NK-92 (cell line): ENCODE results near the gene FBXO41.
"Not testable (repeated sequence)": the region's sequence is repeated elsewhere in the genome, so short reads cannot be mapped to it uniquely, and the experiment has no call there.

Experiments used
- DNase-seq: peaks from one replicate; lab custom pipeline; 2025; ENCODE audit not compliant: unreplicated experiment; lab: John Stamatoyannopoulos, UW

Gene FBXO41

DNA sequence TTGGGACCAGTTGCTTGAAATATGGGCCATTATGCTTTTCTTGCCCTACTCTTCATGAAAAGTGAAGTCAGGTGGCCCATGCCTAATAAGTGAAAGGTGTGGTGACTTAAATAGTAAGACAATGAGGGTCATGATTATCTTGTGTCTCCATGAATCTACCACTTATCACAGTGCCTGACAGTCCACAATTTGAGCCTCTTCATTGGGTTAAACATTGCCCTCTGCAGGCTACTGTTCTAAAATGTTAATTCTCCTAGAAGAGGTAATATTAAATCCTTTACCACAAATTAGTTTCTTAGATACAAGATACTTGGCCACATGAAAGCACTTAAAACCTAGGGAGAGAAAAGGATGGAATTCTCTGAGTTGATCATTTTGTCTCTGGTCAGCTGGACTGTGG, 5.0 kb upstream of the FBXO41 start:
- no peak for DNase-seq

DNA sequence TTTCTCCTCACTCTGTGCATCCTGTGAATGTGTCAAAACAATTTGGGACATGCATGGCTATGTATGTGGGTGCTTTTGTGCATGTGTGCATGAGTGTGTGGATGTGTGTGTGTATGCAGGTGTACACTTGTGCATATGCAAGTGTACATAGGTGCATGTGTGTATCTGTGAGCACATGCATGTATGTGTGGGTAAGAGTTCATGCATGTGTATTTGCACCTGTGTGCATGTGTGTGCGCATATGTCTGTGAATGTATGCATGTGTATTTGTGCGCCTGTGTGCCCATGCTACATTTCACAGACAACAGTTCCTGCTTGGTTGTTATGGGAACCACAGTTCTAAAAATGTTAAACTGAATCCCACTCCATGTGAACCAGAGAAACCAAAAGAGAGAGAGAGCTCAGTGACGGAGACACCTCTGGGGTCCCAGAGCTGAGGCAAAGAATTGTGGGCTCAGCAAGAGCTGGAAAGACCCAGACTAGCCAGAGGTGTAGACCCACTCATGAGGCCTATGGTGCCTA, 1.9 kb upstream of the FBXO41 start:
- DNase-seq, result no peak

DNA sequence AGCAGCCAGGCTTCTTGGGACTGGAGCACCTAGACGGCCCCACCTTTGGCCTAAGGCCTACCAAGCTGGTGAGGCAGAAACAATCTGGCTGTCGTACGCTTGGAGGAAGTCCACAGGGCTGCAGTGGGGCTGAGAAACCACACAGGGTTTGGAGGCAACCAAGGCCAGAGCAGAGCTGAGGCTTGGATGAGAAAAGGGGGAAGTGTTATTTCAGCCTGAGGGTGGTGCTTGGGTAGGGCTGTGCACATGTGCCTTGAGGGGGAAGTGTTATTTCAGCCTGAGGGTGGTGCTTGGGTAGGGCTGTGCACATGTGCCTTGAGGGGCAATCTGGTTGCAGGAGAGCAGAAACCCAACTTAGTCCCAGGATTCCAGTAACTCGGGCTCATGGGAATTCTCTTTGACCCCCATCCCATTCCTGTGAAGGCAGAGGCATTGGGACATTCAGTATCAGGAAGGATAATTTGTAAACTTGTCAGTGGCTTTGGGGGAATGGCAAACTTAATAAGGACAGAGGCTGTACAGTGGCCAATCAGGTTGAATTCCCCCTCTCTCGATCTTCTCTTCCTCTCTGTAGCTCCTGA, 971 bp upstream of the FBXO41 start:
- DNase-seq, result no peak

DNA sequence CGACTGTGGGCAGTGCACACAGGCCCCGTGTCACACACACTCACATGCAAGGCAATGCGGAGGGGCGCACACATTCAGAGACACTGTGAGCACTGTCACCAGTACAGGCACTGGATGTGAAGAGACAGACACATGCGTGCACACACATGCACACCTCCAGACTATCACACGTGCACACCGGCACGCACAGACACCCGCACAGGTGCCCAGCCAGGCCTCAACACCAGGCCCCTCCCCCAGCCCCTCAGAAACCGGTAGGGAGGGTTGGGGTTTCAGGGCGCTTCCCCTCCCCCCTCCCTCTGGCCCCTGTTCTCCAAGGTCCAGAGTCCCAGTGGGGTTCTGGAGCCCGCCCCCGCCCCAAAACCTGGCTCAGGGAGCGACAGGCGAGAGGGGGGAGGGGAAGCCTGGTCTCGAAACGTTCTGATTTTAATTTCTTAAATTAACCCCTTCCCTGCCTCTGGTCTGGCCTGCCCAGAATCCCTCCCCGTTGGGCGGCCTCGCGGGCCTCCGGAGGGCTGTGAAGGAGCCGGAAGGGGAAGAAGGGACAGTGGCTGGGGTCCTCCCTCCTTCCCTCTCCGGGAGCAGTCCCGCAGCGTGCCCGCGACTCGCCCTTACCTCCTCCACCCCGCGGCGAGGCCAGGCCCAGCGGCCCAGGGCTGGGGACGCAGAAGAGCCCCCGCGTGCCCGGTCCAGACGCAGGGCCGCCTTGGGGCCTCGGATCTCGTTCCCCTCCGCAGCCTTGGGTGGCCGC, 558 bp downstream of the FBXO41 start:
- DNase-seq, result no peak

DNA sequence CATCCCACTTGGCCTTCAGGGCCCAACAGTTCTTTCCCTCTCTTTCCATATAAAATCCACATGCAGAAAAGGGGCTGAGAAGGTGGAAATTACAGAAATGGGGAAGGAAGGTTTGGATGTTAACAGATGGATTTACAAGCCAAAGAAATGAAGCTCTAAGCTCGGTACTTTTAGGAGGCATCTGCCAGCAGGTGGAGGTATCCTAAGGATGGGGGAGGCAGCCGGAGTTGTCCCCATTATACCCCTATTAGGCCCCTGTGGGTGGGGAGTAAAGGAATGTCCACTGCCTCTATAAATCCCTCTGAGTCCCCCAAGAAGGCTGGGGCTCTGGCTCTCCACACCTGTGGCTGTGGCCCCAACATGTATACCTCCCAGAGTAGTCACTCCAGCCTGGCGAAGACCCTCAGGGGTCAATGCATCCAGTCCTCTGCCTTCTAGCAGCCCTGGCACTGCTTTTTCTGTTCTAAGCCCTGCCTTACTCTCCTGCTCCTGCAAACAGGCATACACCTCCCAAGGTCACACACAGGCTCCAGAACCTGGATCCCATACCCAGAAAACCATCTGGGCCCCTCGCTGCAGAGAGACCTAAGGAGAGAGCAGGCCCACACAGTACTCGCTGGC, 1.2 kb downstream of the FBXO41 start:
- no peak for DNase-seq

DNA sequence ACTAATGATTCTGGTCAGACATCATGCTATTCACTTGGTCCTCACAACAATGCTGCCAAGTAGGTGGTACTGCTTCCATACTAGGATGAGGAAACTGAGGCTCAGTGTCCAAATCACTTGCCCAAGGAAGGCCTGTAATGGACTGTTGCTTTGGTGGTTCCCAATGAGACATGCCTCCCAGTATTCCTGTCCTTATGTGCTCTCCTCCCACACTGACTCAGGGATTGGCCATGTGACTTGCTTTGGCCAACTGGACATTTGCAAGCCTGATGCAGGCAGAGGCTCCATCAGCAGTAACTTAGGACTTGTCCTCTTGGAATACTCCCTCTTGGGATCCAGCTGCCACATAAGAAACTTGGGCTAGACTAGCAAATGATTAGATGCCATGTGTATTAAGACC, 3.0 kb downstream of the FBXO41 start:
- DNase-seq, result no peak

DNA sequence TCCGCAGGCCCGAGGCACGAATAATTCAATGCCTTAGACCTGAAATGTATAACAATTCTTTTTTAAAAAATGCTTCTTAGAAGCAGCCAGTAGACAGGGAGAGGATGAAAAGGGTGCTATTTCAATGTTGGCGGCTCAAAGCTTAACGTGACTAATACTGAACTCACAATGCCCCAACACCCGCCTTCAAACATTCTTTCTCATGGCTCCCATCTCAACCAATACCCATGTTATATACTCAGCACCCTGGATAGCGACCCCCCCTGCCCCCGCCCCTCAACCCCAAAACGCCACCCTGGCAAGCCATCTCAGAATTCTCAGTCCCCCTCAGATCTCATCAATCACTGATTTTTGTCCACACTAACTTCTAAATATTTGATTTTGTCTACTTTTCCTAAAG, 4.4 kb downstream of the FBXO41 start:
- DNase-seq, result no peak

DNA sequence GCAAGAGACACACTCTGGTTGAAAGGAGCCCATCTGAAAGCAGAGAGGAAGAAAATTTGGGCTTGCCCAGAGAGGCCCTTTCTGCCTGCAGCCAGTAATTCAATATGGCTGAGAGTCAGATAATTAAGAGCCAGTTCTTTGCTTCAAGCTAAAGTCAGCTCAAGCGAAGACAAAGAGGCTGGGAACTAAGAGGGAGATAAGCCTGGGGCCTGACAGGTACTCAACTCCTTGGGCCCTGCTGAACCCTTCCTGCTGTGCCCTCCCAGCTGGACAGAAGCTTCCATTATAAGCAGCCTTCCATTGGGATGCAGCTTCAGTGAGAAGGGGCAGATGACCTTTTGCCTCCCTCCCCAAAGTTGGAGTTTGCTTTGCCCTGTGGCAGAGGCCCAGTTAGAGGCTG, 12.0 kb downstream of the FBXO41 start:
- no peak for DNase-seq

DNA sequence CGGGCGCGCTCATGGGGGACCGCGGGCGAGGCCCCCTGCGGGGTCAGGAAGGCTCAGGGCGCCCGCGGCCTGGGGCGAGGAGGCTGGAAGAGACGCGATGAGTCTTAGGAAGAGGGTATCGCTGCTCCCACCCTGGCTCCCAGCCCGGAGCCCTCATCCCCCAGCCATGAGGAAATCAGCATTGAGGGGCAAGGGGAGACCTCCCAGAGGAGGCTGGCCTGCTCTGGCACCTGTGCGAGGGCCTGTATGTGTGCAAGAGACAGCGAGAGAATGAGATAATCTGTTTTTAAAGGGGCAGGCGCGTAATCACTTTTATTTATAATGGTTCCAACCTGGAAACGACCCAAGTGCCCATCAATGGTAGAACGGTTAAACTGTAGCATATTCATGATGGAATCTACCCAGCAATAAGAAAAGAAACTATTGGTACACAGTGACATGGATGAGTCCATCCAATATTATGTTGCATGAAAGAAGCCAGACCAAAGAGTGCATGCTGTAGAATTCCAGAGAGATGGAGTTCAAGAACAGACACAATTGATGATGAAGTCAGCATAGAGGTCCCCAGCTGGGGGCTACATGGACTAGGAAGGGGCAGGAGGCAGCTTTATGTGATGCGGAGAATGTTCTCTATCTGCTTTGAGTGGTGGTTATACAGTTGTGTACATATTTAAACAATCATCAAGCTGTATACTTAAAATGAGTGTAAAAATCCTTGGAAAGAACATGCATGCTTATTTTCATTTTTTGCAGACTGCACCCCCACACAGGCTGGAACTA, 14.4 kb downstream of the FBXO41 start:
- DNase-seq, result no peak

DNA sequence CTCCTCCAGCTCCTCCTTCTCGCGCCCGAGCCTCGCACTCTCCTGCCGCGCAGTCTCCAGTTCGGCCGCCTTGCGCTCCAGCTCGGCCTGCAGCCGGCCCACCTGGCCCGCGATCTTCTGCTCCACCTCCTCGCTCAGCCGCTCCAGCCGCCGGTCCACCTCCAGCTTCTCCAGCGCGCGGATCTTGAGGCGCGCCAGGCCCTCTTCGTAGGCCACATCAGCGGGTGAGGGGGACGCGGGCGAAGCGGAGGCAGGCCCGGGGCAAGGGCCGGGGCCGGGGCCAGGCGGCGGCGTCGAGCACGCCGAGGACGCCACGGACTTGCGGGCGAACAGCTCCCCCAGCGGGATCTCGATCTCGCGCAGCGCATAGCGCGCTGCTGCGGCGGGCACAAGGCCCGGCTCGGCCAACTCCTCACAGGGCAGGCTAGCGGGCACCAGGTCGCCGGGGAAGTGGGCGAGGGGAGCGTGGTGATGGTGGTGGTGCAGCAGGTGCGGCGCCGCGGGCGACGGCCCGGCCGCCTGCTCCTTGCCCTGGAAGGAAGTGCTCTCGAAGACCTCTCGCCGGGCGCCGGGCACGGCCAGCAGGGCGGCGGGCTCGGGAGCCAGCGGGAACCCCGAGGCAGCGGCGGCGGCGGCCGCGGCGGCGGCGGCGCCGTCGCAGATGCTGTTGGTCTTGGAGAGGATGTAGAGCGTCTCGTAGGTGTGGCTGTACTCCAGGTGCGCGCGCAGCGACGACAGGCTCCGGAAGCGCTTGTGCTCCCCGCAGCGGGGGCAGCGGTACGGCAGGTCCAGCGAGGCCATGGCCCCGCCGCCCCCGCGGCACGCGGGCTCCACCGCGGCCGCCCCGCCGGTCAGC, 15.2 kb downstream of the FBXO41 start:
- DNase-seq, result no peak

DNA sequence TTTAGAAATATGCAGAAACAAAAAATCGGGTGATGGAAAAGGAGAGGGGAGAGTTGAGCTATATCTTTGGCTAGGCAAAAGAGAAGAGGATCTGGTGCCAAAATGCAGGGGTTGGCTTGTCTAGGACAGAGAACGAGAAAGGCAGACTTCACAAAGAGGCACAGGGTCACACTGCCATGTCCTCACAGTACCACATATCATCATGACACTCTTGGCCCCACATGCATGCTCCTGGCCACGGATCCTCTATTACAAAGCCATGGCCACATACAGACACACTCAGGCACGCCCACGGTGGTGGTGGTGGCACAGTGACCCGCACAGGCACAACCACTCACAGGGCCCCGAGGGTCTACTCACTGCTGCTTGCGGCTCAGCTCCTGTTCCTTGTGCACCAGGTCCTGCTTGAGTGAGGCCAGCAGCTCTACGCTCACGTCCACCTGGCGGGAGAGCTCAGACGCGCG, 15.9 kb downstream of the FBXO41 start:
- DNase-seq, result no peak

DNA sequence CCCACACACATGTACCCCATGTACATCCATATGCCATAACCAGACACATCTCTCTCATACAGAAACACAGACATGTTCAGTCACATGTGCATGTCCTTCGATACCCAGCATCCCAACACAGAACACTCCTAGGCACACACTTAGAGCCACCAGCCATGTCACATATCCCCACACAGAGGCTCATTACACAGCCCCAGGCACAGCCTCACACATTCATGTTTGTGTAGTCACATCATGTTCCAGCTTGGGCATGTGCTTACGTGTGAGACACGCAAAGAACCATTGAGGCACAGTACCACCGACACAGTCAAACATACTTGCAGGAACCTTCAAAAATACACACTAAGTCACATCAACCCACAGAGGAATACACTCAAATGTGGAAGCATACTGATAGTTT, 17.3 kb downstream of the FBXO41 start:
- no peak for DNase-seq

DNA sequence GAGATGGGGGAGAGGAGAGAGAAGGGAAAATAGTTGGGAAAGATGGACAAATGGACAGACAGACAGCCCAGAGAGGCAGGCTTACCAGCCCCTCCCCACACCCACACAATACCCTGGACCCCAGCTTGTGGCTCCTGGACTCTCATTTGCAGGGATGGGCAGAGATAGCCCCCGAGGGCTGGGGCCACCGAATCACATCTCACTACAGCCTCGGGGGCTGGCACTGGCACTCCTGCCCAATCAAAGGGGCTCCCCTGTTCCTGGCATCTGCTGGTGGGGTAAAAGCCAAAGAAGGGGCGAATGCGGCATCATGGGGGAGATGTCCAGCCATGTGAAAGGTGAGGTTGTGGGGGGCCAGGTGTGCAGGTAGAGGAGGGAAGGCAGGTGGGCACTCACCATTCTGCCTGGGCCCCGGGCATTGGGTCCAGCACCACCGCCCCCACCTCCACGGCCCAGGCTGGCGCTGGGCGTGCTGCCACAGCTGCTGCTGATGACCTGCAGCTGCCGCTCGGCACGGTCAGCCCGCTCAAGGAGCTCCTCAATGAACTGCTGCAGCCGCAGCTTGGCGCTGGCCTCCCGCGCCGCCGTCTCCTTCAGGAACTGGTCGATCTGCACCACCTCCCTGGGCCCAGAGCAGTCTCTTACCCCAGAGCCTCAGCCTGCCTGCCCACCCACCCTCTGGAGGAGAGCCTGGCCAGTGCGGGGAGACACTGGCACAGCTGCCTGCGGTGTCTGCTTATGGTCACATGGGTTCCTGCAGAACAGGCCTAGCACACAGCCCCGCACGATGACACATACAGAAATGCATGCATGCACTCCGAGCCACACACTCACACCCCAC, 18.0 kb downstream of the FBXO41 start:
- DNase-seq, result no peak

DNA sequence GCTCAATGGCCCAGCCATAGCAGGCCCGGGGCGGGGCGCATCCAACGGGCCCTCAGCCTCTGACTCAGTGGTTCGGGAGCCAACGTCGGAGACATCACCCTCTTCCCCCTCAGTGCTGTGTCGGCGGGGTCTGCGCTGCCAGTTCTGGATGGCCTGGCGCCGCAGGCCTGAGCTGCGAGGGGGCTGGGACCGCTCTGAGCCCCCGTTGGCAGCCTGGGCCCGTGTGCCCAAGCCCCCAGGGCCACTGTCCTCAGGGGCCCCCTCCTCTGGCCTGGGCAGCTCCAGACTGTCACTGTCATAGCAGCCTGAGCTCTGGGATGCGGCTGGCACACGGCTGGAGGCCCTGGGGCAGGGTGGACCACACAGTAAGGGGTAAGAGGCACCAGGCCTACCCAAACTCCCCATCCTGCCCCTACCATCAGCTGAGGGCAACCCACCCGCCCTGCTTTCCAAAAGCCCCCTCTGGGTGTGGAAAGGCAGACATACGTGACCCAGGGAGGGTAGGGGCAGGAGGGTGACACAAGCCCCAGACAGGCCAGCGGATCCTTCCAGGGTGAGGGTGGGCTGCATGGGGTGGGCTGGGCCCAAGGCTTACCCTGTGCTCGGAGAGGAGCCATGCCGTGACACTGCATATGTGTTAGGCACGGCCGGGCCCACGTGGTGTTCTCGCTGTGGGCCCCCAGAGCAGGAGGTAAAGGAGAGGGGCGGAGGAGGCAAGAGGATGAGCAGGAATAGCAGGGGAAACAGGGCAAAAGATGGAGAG, 18.8 kb downstream of the FBXO41 start:
- no peak for DNase-seq

DNA sequence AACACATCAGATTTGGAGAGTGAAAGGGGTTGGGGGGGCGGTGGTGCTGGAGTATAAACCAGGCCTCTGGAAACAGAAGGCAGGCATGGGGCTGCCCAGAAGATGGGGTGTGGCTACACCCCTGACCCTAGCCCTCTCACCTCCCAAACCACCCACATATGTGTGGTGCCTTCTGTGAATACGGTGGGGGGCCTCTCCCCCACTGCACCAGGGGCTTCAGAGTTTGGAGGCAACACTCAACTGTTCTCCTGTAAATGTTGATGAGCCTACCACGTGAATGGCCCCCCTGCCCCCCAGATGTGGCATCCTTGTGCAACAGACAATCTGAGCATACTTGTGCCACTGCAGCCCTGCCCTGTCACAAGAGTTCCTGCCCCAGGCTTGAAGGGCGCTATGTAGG, 19.5 kb downstream of the FBXO41 start:
- DNase-seq, result no peak

DNA sequence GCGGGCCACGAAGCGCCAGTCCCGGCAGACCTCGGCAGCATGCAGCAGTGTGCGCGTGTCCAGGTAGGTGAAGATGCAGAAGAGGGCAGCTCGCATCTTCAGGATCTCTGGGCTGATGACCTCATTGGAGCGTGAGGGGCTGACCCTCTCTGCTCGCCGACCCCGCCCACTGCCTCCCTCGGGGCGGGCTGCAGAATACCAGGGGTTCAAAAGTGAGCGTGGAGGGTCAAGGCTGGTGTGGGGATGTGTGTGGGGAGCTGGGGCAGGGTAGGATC, 20.0 kb downstream of the FBXO41 start:
- DNase-seq, result no peak

DNA sequence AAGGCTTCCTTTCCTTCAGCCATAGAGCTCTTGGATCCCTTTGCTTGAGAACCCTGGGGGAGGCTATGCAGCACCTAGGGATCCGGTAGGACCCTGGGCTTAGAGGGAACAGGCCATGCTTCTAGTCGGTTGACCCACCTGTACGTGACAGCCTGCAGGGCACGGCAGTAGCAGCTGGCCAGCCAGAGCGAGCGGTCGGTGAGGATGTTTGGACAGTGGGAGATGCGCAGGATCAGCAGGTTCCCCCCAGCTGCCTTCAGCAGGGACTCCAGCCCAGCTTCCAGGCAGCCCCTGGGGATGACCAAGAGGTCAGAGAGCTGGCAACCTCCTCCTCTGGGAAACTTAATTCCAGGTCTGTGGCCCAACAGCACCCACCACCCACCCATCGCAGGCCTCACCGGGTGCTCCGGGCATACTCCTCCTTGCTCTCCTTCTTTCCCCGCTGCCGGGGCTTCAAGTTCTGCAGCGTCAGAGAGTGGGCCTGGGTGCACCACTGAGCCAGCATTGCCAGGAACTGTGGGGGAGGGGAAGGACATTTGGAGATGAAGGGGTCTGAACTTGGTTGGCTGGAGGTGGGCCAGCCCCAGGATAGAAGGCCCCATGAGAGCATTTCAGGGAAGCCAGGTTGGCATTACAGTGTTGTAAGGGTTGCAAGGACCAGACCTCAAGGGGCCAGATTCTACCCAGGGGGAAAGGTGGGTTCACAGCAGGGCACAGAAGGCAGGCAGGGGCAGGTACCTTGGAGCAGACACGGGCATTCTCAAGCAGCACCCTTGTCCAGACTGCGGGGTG, 20.5 kb downstream of the FBXO41 start:
- no peak for DNase-seq

DNA sequence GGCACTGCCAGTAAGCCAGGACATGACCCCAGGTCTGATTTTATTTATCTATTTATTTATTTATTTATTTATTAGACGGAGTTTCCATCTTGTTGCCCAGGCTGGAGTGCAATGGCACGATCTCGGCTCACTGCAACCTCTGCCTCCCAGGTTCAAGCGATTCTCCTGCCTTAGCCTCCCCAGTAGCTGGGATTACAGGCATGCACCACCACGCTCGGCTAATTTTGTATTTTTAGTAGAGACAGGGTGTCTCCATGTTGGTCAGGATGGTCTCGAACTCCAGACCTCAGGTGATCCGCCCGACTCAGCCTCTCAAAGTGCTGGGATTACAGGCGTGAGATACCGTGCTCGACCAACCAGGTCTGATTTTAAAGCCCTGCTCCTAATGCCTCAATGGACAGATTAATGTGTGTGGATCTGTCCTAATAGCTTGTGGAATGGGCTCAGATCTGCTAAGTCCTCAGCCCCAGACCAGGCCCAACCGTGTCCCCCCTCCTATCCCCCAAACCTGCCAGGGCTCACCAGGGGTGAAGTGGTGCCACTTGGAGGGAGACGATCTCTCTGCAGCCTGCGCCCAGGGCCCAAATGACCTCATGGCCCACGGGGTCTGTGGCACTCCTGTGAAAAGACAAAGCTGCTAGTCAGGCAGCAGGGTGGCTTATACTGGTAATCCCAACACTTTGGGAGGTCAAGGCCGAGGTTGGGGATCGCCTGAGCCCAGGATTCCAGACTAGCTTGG, 21.4 kb downstream of the FBXO41 start:
- DNase-seq, result not testable (repeated sequence)
